A673 (cell line): ENCODE results near the gene DHDH. TPM values are rescaled to one million over a fixed set of nuclear protein-coding genes. Genes with fewer than 3 reads are reported as not detected.

Source experiments
- BruUV-seq: library from RNA; stranded (reverse); fragments of 400-500 nt; replicated peaks from 2 replicates; lab custom pipeline; 2021; lab: Mats Ljungman, UMichigan
- CTCF ChIA-PET: fragments of 300-600 bp; sonication (Branson Sonifier 250); formaldehyde crosslinking; loops from one replicate; lab custom pipeline; 2022; ENCODE audit warnings: antibody characterized with exemption; lab: Charles Lee
- POLR2A ChIA-PET: fragments of 300-600 bp; sonication (Branson Sonifier 250); formaldehyde crosslinking; loops from one replicate; lab custom pipeline; 2022; ENCODE audit warnings: antibody characterized with exemption; ENCODE audit not compliant: low non-redundant PET; lab: Charles Lee
- DNase-seq: peaks from one replicate; pipeline ENCODE4 v3.0.0-alpha.2; 2015; ENCODE audit warnings: low spot score
- H3K27ac ChIP-seq: fragments of 200-600 bp; sonication (generic); 2 replicates; pipeline ENCODE4 v1.5.1; 2016; ENCODE audit warnings: mixed run types, low read depth, mild to moderate bottlenecking, mixed read lengths, antibody characterized with exemption, low read length; ENCODE audit not compliant: poor library complexity, severe bottlenecking
- H3K27me3 ChIP-seq: fragments of 200-600 bp; sonication (generic); replicated peaks from 2 replicates; pipeline ENCODE4 v1.6.1; 2017; ENCODE audit warnings: mixed run types, low read depth, mild to moderate bottlenecking, mixed read lengths, antibody characterized with exemption, low read length; ENCODE audit not compliant: insufficient read depth, poor library complexity
- H3K36me3 ChIP-seq: fragments of 200-600 bp; sonication (generic); 2 replicates; pipeline ENCODE4 v1.6.1; 2016; ENCODE audit warnings: mixed run types, mild to moderate bottlenecking, mixed read lengths, antibody characterized with exemption, low read length; ENCODE audit not compliant: insufficient read depth, poor library complexity, severe bottlenecking
- H3K4me1 ChIP-seq: fragments of 200-600 bp; sonication (generic); 2 replicates; pipeline ENCODE4 v1.6.1; 2017; ENCODE audit warnings: mixed run types, mild to moderate bottlenecking, mixed read lengths, antibody characterized with exemption, low read length; ENCODE audit not compliant: insufficient read depth, poor library complexity, severe bottlenecking
- H3K4me3 ChIP-seq: fragments of 200-600 bp; sonication (generic); 2 replicates; pipeline ENCODE4 v1.5.1; 2016; ENCODE audit warnings: low read depth, mixed run types, mild to moderate bottlenecking, mixed read lengths, low read length; ENCODE audit not compliant: poor library complexity, severe bottlenecking
- H3K9me3 ChIP-seq: fragments of 200-600 bp; sonication (generic); 2 replicates; pipeline ENCODE4 v1.6.1; 2016; ENCODE audit warnings: mixed run types, low read depth, mild to moderate bottlenecking, mixed read lengths, antibody characterized with exemption, low read length; ENCODE audit not compliant: poor library complexity, severe bottlenecking
- EZH2 ChIP-seq: fragments of 200-600 bp; sonication (generic); IDR thresholded peaks from 2 replicates; pipeline ENCODE4 v1.6.1; 2017; ENCODE audit warnings: borderline replicate concordance, low read depth, mild to moderate bottlenecking, mixed read lengths, antibody characterized with exemption, low read length; ENCODE audit not compliant: poor library complexity, severe bottlenecking
- intact Hi-C: fragments of 100-400 bp; cut with micrococcal nuclease; formaldehyde crosslinking; loops from one replicate; pipeline ENCODE4 v1.10.0; 2022; ENCODE audit not compliant: unreplicated experiment
- total RNA-seq: library from RNA; stranded (reverse); gene quantifications from 2 replicates; pipeline ENCODE4 v1.2.3, GENCODE V29; 2021
- TF ChIP-seq, protein P1 (sequence below): fragments of 300-800, 200-600 bp; sonication (generic); conservative IDR thresholded peaks from 2 replicates; pipeline ENCODE4 v1.5.1; 2017; ENCODE audit warnings: low read depth, mild to moderate bottlenecking, antibody characterized with exemption, low read length, moderate library complexity, mixed read lengths

DHDH gene
- total RNA-seq, 1 experiment from 2014 or later, result not detected

DNA sequence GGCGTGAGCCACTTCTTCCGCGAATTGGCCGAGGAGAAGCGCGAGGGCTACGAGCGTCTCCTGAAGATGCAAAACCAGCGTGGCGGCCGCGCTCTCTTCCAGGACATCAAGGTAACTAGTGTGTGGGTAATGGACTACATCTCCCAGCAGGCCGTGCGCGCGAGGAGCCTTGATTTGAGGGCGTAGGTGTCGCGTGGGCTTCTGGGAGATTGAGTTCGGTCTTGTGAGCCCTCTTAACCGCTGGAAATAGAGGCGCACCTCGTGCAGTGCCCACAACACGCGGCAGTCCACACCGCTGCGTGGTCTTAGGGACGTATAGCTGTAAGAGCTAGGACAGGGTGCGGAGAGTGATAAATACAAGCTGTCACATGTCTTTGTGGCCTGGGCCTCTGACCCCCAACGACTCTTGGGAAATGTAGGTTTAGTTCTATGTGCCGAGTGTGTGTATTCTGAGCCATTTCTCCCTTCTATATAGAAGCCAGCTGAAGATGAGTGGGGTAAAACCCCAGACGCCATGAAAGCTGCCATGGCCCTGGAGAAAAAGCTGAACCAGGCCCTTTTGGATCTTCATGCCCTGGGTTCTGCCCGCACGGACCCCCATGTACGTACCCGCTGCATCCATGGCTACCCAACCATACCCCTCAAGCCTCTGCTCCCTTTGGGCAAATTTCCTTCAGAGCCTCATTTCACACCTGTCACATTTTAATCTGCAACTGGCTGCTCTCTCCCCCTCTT is 32.5 kb downstream of the DHDH start:
- DNase-seq, result peak; percentile 94
- TF ChIP-seq, protein P1, sequence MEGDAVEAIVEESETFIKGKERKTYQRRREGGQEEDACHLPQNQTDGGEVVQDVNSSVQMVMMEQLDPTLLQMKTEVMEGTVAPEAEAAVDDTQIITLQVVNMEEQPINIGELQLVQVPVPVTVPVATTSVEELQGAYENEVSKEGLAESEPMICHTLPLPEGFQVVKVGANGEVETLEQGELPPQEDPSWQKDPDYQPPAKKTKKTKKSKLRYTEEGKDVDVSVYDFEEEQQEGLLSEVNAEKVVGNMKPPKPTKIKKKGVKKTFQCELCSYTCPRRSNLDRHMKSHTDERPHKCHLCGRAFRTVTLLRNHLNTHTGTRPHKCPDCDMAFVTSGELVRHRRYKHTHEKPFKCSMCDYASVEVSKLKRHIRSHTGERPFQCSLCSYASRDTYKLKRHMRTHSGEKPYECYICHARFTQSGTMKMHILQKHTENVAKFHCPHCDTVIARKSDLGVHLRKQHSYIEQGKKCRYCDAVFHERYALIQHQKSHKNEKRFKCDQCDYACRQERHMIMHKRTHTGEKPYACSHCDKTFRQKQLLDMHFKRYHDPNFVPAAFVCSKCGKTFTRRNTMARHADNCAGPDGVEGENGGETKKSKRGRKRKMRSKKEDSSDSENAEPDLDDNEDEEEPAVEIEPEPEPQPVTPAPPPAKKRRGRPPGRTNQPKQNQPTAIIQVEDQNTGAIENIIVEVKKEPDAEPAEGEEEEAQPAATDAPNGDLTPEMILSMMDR, result no peak
- no peak for TF ChIP-seq EZH2
- Histone ChIP-seq H3K4me1 (peaks cover 48% of the 10 kb centered on the region), H3K9me3 (no peaks in the 10 kb centered on the region), H3K27me3 (no peaks in the 10 kb centered on the region), H3K4me3 (peak overlapping the region; percentile 77), H3K27ac (peak overlapping the region; percentile 91), H3K36me3 (peaks cover 25% of the 10 kb centered on the region)
- intact Hi-C loops, result loop anchor here (10.0 kb wide), 2 partner anchors 91 to 321 kb away; partner anchors contain the start of genes CA11 and PPP1R15A
- POLR2A ChIA-PET, result interaction anchor here (0.6 kb wide), 2 partner anchors 15 to 156 kb away, joined by 3 to 4 read pairs; no protein-coding TSS in a partner anchor
- BruUV-seq, result TSS peak; percentile 84
- CTCF ChIA-PET, result no interaction called here

DNA sequence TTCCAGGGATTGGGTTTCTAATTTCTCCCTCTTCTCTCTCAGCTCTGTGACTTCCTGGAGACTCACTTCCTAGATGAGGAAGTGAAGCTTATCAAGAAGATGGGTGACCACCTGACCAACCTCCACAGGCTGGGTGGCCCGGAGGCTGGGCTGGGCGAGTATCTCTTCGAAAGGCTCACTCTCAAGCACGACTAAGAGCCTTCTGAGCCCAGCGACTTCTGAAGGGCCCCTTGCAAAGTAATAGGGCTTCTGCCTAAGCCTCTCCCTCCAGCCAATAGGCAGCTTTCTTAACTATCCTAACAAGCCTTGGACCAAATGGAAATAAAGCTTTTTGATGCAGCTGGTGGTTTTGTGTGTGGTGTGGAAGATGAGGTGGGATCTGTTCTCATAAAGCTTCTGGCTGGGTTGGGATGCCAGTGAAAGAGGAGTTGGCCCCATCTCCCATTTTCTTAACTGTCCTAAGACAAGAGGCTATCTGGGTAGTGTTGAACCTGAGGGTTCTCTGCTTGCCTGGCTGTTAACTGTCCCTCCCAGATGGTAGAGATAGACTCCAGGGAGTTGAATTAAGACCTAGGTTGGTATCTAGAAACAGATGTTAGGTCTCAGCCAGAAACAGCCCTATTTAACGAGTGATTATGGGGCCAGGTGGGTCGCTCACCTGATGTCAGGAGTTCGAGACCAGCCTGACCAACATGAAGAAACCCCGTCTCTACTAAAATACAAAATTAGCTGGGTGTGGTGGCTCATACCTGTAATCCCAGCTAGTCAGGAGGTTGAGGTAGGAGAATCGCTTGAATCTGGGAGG is 33.2 kb downstream of the DHDH start:
- Histone ChIP-seq H3K4me1 (peaks cover 48% of the 10 kb centered on the region), H3K27ac (peak overlapping the region; percentile 91), H3K27me3 (no peaks in the 10 kb centered on the region), H3K4me3 (peak overlapping the region; percentile 77), H3K36me3 (peaks cover 25% of the 10 kb centered on the region), H3K9me3 (no peaks in the 10 kb centered on the region)
- DNase-seq, result peak; percentile 79
- TF ChIP-seq, protein P1, result no peak
- ChIA-PET POLR2A (interaction anchor here (0.6 kb wide), 1 partner anchor 1706 kb away, joined by 3 read pairs; no protein-coding TSS in a partner anchor), CTCF (no interaction called here)
- BruUV-seq, result no TSS peak
- intact Hi-C loops, result loop anchor here (10.0 kb wide), 2 partner anchors 92 to 322 kb away; partner anchors contain the start of genes CA11 and PPP1R15A

DNA sequence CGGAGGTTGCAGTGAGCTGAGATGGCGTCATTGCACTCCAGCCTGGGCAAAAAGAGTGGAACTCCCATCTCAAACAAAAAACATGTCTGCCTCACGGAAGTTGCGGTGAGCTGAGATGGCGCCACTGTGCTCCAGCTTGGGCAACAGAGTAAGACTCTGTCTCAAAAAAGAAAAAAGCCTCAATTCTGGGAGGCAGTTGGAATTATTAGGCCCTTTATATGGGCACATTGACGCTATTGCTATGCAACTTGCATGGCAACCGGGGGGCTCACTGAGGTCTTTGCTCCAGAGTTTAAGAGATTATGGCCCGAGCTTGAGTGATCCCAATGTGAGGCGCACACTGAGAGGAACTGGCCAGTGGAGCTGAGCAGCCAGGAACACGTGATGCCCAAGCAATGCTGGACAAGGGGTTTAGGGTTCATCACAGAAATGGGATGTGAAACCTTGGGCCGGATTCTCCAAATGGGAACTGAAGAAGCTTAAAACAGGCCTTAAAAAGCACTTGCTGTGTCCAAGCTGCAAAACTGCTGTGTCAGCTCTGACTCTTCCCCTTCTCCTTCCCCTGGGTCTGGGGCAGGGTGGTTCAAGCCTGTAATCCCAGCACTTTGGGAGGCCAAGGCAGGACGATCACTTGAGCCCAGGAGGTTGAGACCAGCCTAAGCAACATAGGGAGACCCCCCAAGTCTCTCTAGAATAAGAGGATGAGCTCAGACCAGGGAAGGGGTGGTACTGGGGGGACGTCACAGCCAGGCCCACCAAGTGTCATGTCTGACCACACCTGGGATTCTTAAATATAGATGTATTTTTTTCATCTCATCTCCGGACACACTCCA is 34.1 kb downstream of the DHDH start:
- ChIA-PET POLR2A (interaction anchor here (0.6 kb wide), 1 partner anchor 1706 kb away, joined by 3 read pairs; no protein-coding TSS in a partner anchor), CTCF (no interaction called here)
- Histone ChIP-seq H3K36me3 (peaks cover 25% of the 10 kb centered on the region), H3K27ac (peak overlapping the region; percentile 43), H3K27me3 (no peaks in the 10 kb centered on the region), H3K9me3 (no peaks in the 10 kb centered on the region), H3K4me3 (no peak overlapping the region), H3K4me1 (peaks cover 48% of the 10 kb centered on the region)
- intact Hi-C loops, result loop anchor here (10.0 kb wide), 2 partner anchors 93 to 323 kb away; partner anchors contain the start of genes CA11 and PPP1R15A
- no TSS peak for BruUV-seq
- TF ChIP-seq, protein P1, result no peak
- no peak for TF ChIP-seq EZH2
- no peak for DNase-seq
